AG09309 (cell line): ENCODE results near the gene TCAIM.

Experiments used
- DNase-seq: peaks from one replicate; pipeline ENCODE4 v3.0.0-alpha.2; 2010; ENCODE audit warnings: low read depth
- H3K4me3 ChIP-seq: 2 replicates; pipeline ENCODE4 v1.5.1; 2011; ENCODE audit warnings: mild to moderate bottlenecking, low read depth, low read length, moderate library complexity; ENCODE audit not compliant: control insufficient read depth
- CTCF ChIP-seq: IDR thresholded peaks from 2 replicates; pipeline ENCODE4 v1.5.1; 2011; ENCODE audit warnings: mild to moderate bottlenecking, low read depth, low read length, inconsistent platforms; ENCODE audit not compliant: insufficient read depth, control insufficient read depth; ENCODE audit errors: missing control alignments

The TCAIM gene

GRCh38 chr3:44309500-44309899 lies 29.1 kb upstream of the TCAIM start:
- H3K4me3 ChIP-seq, result no peak overlapping the region
- no peak for DNase-seq
- TF ChIP-seq CTCF, result no peak

GRCh38 chr3:44318891-44319311 lies 19.7 kb upstream of the TCAIM start:
- no peak for DNase-seq
- no peak overlapping the region for H3K4me3 ChIP-seq
- no peak for TF ChIP-seq CTCF

- TF ChIP-seq CTCF, result no peak
- no peak overlapping the region for H3K4me3 ChIP-seq
- DNase-seq, result no peak
These were observed 17.2 kb upstream of the TCAIM start for GRCh38 chr3:44321335-44321734.

GRCh38 chr3:44323341-44323955 lies 15.1 kb upstream of the TCAIM start:
- H3K4me3 ChIP-seq, result no peak overlapping the region
- TF ChIP-seq CTCF, result peak; percentile 81
- peak; percentile 32 for DNase-seq

GRCh38 chr3:44324584-44324983 lies 14.0 kb upstream of the TCAIM start:
- TF ChIP-seq CTCF, result no peak
- DNase-seq, result no peak
- no peak overlapping the region for H3K4me3 ChIP-seq

GRCh38 chr3:44326019-44326418 lies 12.5 kb upstream of the TCAIM start:
- no peak for DNase-seq

More at GRCh38 chr3:44326019-44326418, 12.5 kb upstream of the TCAIM start:
- H3K4me3 ChIP-seq, result no peak overlapping the region
- no peak for TF ChIP-seq CTCF
